Nephron progenitor cell (in vitro differentiated cells): ENCODE data around the gene TAX1BP3.

ENCODE experiments used
- DNase-seq: peaks from one replicate; pipeline ENCODE4 v3.0.0; 2021
- H3K27ac Mint-ChIP-seq: 2 replicates; pipeline ENCODE4 v1.8.0; 2021; ENCODE audit warnings: mild to moderate bottlenecking, moderate library complexity, mixed read lengths
- H3K27me3 Mint-ChIP-seq: 2 replicates; pipeline ENCODE4 v1.8.0; 2021; ENCODE audit warnings: mild to moderate bottlenecking, low read depth, mixed read lengths; ENCODE audit not compliant: poor library complexity
- H3K36me3 Mint-ChIP-seq: 2 replicates; pipeline ENCODE4 v1.8.0; 2021; ENCODE audit warnings: low read depth, mixed read lengths
- H3K4me1 Mint-ChIP-seq: 2 replicates; pipeline ENCODE4 v1.8.0; 2021; ENCODE audit warnings: mixed read lengths
- H3K4me3 Mint-ChIP-seq: 2 replicates; pipeline ENCODE4 v1.8.0; 2021; ENCODE audit warnings: mild to moderate bottlenecking, moderate library complexity, mixed read lengths
- H3K9me3 Mint-ChIP-seq: 2 replicates; pipeline ENCODE4 v1.8.0; 2021; ENCODE audit warnings: mild to moderate bottlenecking, moderate library complexity, mixed read lengths
- TF ChIP-seq, protein P1 (sequence below): fragments of 200-600 bp; sonication (generic); IDR thresholded peaks from 2 replicates; pipeline ENCODE4 v1.5.0; 2021; ENCODE audit warnings: antibody characterized with exemption

The TAX1BP3 gene

GRCh38 chr17:3641014-3641413, 27.4 kb downstream of the TAX1BP3 start:
- no peak for DNase-seq
- TF ChIP-seq, protein P1, sequence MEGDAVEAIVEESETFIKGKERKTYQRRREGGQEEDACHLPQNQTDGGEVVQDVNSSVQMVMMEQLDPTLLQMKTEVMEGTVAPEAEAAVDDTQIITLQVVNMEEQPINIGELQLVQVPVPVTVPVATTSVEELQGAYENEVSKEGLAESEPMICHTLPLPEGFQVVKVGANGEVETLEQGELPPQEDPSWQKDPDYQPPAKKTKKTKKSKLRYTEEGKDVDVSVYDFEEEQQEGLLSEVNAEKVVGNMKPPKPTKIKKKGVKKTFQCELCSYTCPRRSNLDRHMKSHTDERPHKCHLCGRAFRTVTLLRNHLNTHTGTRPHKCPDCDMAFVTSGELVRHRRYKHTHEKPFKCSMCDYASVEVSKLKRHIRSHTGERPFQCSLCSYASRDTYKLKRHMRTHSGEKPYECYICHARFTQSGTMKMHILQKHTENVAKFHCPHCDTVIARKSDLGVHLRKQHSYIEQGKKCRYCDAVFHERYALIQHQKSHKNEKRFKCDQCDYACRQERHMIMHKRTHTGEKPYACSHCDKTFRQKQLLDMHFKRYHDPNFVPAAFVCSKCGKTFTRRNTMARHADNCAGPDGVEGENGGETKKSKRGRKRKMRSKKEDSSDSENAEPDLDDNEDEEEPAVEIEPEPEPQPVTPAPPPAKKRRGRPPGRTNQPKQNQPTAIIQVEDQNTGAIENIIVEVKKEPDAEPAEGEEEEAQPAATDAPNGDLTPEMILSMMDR = no peak
- Mint-ChIP-seq H3K9me3 (no peaks in the 10 kb centered on the region), H3K4me1 (peaks cover 47% of the 10 kb centered on the region), H3K27ac (no peak overlapping the region), H3K36me3 (peaks cover 9% of the 10 kb centered on the region), H3K27me3 (no peaks in the 10 kb centered on the region), H3K4me3 (no peak overlapping the region)

GRCh38 chr17:3639981-3640596, 28.3 kb downstream of the TAX1BP3 start:
- H3K4me1 Mint-ChIP-seq = peaks cover 46% of the 10 kb centered on the region
- H3K4me3 Mint-ChIP-seq = peak overlapping the region; percentile 12
- H3K36me3 Mint-ChIP-seq = peaks cover 9% of the 10 kb centered on the region
- DNase-seq = no peak
- peak overlapping the region; percentile 79 for H3K27ac Mint-ChIP-seq
- H3K27me3 Mint-ChIP-seq = no peaks in the 10 kb centered on the region
- TF ChIP-seq, protein P1 = no peak
- no peaks in the 10 kb centered on the region for H3K9me3 Mint-ChIP-seq

DNA sequence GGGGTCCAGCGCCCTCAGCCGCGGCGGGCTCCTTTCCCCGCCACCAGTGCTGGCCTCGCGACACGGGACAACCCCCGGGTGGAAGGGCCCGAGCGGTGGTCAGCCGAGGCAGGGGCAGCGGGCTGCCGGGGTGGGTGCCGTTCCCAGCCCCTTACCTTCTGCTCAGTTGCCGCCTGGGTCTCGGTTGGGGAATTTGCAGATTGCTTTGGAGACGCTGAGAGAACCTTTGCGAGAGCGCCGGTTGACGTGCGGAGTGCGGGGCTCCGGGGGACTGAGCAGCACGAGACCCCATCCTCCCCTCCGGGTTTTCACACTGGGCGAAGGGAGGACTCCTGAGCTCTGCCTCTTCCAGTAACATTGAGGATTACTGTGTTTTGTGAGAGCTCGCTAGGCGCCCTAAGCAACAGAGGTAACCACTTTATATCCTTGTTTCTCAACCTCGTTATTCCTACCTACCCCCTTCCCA, 31.4 kb downstream of the TAX1BP3 start:
- Mint-ChIP-seq H3K9me3 (no peaks in the 10 kb centered on the region), H3K27me3 (peaks cover 4% of the 10 kb centered on the region), H3K4me3 (peak overlapping the region; percentile 97), H3K27ac (peak overlapping the region; percentile 85), H3K36me3 (peaks cover 15% of the 10 kb centered on the region), H3K4me1 (peaks cover 54% of the 10 kb centered on the region)
- TF ChIP-seq, protein P1 = no peak
- no peak for DNase-seq

DNA sequence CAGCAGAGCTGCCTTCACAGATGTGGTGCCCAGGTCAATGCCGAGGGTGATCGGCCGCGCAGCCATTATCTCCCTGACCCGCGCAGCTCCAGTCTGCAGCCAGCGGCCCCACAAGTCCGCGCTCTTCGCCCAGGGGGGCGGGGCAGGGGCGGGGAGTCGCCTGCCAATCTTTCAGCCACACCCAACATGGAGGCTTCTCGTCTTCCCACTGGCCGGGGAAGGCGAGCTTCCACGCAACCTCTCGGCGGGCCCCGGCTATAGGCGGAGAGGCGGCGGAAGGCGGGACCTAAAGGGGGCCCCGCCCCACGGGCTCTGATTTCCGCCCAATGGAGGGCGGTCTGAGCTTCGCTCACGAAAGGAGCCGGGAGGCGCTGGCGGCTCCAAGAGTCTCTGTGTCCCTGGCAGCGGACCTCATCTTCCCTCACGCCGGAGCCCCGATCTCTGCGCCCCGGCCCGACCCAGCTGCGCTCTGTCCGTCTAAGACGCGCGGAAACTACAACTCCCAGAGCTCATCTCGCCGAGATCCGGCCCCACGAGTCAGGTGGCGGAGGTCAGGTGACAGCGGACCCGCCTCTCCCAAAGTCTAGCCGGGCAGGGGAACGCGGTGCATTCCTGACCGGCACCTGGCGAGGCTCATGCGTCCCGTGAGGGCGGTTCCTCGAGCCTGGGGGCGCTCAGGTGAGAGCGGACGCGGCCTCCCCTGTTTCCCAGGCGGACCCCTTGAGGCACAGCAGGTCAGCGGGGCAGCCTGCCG, 32.0 kb downstream of the TAX1BP3 start, which contains the start of the genes CTNS and SHPK:
TSS of gene CTNS (plus strand) at position 607 of the 754 bp plus-strand sequence. CDS start 3,447 bp downstream, outside the sequence.
TSS of gene SHPK (minus strand) at position 97 of the 754 bp plus-strand sequence. CDS start at position 66, 31 bp downstream.
- H3K27me3 Mint-ChIP-seq = peaks cover 4% of the 10 kb centered on the region
- TF ChIP-seq, protein P1 = no peak
- peak within 1 kb of the TSS; percentile 97 for H3K4me3 Mint-ChIP-seq
- peak; percentile 98 for DNase-seq
- H3K4me1 Mint-ChIP-seq = peaks cover 49% of the 10 kb centered on the region
- H3K36me3 Mint-ChIP-seq = peaks cover 12% of the 10 kb centered on the region
- H3K27ac Mint-ChIP-seq = peak within 1 kb of the TSS; percentile 99
- H3K9me3 Mint-ChIP-seq = no peaks in the 10 kb centered on the region

GRCh38 chr17:3635474-3636153, 32.8 kb downstream of the TAX1BP3 start:
- Mint-ChIP-seq H3K36me3 (peaks cover 12% of the 10 kb centered on the region), H3K9me3 (no peaks in the 10 kb centered on the region)
- DNase-seq = no peak

More at GRCh38 chr17:3635474-3636153, 32.8 kb downstream of the TAX1BP3 start:
- Mint-ChIP-seq H3K4me3 (peak overlapping the region; percentile 97), H3K4me1 (peaks cover 44% of the 10 kb centered on the region), H3K27me3 (peaks cover 4% of the 10 kb centered on the region), H3K27ac (no peak overlapping the region)
- TF ChIP-seq, protein P1 = no peak
